ENCODE results near the gene GPC1. TPM values are rescaled to one million over a fixed set of nuclear protein-coding genes. Genes with fewer than 3 reads are reported as not detected.

The GPC1 gene
- total RNA-seq, 1 donor from 2014 or later: 123 TPM

DNA sequence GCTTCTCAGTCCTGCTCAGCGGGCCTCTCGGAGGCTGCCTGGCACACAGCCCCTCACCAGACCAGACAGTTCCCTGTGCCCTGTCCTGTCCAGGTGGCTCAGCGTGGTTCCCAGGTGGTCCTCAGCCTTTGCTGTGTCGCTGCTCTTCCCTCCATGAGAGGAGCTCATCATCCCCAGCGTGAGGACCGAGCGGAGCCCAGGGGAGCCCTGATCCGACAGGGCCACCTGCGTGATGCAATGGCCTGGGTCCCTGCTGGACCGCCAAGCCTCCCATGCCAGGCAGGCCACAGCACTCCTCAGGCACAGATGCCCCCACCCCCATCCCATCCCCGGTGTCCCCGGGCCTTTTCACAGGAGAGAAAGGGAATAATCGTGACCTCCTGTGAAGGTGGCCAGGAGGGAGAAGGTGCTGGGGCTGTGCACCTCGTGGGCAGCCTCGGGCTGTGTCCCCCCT is 4.3 kb downstream of the GPC1 start:
- no peaks in the 10 kb centered on the region for H3K9me3 ChIP-seq
- TF ChIP-seq, protein P1, sequence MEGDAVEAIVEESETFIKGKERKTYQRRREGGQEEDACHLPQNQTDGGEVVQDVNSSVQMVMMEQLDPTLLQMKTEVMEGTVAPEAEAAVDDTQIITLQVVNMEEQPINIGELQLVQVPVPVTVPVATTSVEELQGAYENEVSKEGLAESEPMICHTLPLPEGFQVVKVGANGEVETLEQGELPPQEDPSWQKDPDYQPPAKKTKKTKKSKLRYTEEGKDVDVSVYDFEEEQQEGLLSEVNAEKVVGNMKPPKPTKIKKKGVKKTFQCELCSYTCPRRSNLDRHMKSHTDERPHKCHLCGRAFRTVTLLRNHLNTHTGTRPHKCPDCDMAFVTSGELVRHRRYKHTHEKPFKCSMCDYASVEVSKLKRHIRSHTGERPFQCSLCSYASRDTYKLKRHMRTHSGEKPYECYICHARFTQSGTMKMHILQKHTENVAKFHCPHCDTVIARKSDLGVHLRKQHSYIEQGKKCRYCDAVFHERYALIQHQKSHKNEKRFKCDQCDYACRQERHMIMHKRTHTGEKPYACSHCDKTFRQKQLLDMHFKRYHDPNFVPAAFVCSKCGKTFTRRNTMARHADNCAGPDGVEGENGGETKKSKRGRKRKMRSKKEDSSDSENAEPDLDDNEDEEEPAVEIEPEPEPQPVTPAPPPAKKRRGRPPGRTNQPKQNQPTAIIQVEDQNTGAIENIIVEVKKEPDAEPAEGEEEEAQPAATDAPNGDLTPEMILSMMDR (IDR thresholded peaks at IDR 0.05): no peak
- peaks cover 17 to 19% of the 10 kb centered on the region in 2 donors for H3K4me1 ChIP-seq
- H3K27ac ChIP-seq: no peak overlapping the region
- H3K27me3 ChIP-seq: no peaks in the 10 kb centered on the region
- no peak overlapping the region for H3K4me3 ChIP-seq
- DNase-seq (ENCODE audit: low spot score in 2 of 2): no peak
- H3K36me3 ChIP-seq: peaks cover 0 to 1% of the 10 kb centered on the region in 2 donors
- intact Hi-C loops (cut with DNase I): loop anchor here (5.0 kb wide), 3 partner anchors 123 to 1037 kb away; partner anchors contain the start of genes COPS9, DUSP28 and HDAC4

DNA sequence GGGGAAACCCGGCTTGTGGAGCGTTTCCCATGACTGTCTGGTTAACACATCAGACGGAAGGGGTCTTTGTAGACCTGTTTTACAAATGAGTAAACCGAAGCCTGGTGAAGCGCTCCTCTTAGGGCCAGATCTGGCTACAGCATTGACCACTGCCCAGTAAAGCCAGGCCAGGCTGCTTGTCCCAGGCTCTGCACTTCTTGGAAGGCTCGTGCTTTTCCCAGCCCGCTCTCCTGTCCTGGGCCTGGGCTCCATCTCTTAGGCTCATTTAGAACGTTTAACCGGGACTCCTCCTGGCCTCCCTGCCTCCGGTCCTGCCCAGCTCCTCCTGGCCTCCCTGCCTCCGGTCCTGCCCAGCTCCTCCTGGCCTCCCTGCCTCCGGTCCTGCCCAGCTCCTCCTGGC is 4.8 kb downstream of the GPC1 start:
- TF ChIP-seq, protein P1 (IDR thresholded peaks at IDR 0.05): no peak
- Histone ChIP-seq H3K9me3 (no peaks in the 10 kb centered on the region), H3K36me3 (peaks cover 0 to 6% of the 10 kb centered on the region in 2 donors), H3K4me1 (peaks cover 16% of the 10 kb centered on the region in 2 donors), H3K27ac (no peak overlapping the region), H3K4me3 (no peak overlapping the region), H3K27me3 (no peaks in the 10 kb centered on the region)
- DNase-seq (ENCODE audit: low spot score in 2 of 2): no peak
- intact Hi-C loops (cut with DNase I): no loop called here

DNA sequence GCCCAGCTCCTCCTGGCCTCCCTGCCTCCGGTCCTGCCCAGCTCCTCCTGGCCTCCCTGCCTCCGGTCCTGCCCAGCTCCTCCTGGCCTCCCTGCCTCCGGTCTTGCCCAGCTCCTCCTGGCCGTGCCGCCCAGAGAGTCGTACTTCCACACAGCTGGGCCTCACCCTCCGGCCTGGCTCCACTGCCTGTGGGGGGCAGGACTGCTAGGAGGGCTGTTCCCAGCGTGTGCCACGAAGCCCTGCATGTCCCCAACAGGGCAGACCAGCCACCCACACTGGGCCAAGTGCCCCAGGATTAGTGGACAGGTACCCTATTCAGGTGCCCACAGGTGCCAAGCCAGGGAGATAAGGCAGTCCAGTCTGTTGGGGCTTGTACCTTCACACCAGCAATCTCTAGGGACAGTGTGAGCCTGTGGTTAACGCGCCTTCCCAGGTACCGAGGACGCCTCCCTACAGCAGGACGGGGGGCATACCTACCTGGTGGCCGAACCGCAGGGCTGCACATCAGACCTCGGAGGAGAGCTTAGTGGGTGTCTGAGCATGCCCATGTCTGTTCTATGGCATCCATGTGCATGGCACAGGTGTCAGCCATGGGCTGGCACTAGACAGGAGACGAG is 5.3 kb downstream of the GPC1 start:
- Histone ChIP-seq H3K36me3 (peaks cover 0 to 9% of the 10 kb centered on the region in 2 donors), H3K27ac (no peak overlapping the region), H3K4me1 (peaks cover 16% of the 10 kb centered on the region in 2 donors), H3K4me3 (no peak overlapping the region), H3K27me3 (no peaks in the 10 kb centered on the region), H3K9me3 (no peaks in the 10 kb centered on the region)
- DNase-seq (ENCODE audit: low spot score in 2 of 2): no peak
- intact Hi-C loops (cut with DNase I): no loop called here
- TF ChIP-seq, protein P1 (IDR thresholded peaks at IDR 0.05): no peak

DNA sequence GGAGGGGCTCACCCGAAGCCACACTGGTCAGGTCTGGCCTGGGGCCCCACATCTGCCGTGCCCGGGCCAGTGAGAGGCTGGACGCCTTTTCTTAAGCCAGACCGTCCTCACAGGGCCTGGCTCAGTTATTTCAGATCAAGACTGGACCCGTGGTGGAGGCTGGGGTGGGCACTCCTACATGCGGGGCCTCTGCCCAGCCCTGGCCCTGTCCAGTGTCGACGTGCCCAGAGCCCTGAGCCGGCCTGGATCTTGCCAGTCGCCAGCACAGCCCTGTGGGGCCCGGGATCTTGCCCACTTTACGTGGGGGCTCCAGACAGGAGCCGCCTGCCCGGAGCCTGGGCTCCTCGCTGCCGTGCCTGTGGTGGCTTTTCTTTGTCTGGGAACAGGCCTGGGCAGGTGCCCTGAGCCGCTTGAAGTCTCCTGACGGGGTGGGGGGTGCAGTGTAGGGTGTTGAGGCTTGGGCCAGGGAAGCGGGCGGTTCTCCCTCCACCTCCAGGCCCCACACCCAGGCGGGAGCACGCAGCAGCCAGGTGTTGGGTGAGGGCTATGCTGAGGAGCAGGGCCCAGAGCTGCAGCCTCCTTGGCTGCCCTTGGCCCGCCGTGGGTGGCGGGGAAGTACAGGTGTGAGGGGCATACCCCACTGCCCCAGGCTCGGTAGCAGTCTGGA is 6.0 kb downstream of the GPC1 start:
- Histone ChIP-seq H3K4me1 (peaks cover 12 to 16% of the 10 kb centered on the region in 2 donors), H3K36me3 (peaks cover 0 to 13% of the 10 kb centered on the region in 2 donors), H3K27ac (no peak overlapping the region), H3K9me3 (no peaks in the 10 kb centered on the region), H3K27me3 (no peaks in the 10 kb centered on the region), H3K4me3 (no peak overlapping the region)
- TF ChIP-seq, protein P1 (IDR thresholded peaks at IDR 0.05): no peak
- intact Hi-C loops (cut with DNase I): no loop called here
- no peak for DNase-seq (ENCODE audit: low spot score in 2 of 2)

DNA sequence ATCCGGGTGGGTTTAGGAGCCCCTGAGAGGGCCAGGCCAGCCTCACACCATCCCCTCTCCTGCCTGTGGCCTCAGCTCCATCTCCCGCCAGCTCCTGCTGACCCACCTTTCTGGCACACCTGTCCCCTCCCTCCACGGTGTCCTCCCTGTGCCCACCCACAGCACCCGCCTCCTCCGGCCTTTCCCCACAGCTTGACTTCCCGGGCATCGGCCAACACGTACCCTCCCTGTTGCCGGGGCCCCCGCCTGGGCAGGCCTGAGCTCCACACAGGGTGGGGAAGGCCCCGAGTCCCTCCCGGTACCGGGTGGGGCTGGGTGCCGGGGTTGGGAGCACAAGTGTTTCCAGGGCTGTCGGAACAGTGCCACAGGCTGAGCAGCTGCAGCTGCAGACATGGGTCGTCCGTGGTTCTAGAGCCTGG is 6.5 kb downstream of the GPC1 start:
- DNase-seq (ENCODE audit: low spot score in 2 of 2): no peak
- no peak overlapping the region for H3K4me3 ChIP-seq
- H3K4me1 ChIP-seq: peaks cover 7 to 12% of the 10 kb centered on the region in 2 donors
- H3K27ac ChIP-seq: no peak overlapping the region
- intact Hi-C loops (cut with DNase I): no loop called here
- peaks cover 0 to 13% of the 10 kb centered on the region in 2 donors for H3K36me3 ChIP-seq
- H3K27me3 ChIP-seq: no peaks in the 10 kb centered on the region
- H3K9me3 ChIP-seq: no peaks in the 10 kb centered on the region
- TF ChIP-seq, protein P1 (IDR thresholded peaks at IDR 0.05): no peak
